ENCODE results near the gene RRP1B. TPM values are rescaled to one million over a fixed set of nuclear protein-coding genes. Genes with fewer than 3 reads are reported as not detected.

RRP1B gene
- total RNA-seq, 4 donors from 2014 or later, result 17.4 to 22.0 (median 20.8) TPM

DNA sequence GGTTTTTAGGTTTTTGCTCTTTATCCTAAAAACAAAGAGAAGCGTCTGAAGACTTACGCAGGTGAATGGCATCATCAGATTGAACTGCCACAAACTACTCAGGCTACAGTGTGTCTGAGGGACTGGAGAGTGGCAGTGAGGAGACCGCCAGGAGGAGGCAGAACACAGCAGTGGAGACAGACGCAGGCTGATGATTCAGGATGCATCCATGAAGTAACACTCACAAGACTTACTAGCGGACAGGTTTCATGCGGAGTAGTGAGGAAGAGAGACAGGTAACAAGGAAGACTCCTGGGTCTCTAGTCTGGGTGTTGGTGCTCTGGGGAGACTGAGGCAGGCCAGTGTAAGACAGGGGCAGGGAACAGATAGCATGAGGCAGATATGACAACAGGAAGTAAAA, 5.7 kb upstream of the RRP1B start:
- Histone ChIP-seq H3K9me3 (no peaks in the 10 kb centered on the region), H3K27ac (replicated peaks in 1 of 4) (no peak overlapping the region), H3K36me3 (no peaks in the 10 kb centered on the region), H3K27me3 (no peaks in the 10 kb centered on the region), H3K4me3 (no peak overlapping the region), H3K4me1 (peaks cover 1 to 11% (median 4%) of the 10 kb centered on the region in 4 donors)
- no peak for DNase-seq (ENCODE audit: extremely low spot score)
- 96% methylated on average over 6 of the region's 6 CpGs for WGBS
- TF ChIP-seq POLR2A (IDR thresholded peaks at IDR 0.05; ENCODE audit: low read depth), result no peak
- TF ChIP-seq EP300 (IDR thresholded peaks at IDR 0.05), result no peak
- TF ChIP-seq POLR2AphosphoS5 (IDR thresholded peaks at IDR 0.05), result no peak
- TF ChIP-seq, protein P1, sequence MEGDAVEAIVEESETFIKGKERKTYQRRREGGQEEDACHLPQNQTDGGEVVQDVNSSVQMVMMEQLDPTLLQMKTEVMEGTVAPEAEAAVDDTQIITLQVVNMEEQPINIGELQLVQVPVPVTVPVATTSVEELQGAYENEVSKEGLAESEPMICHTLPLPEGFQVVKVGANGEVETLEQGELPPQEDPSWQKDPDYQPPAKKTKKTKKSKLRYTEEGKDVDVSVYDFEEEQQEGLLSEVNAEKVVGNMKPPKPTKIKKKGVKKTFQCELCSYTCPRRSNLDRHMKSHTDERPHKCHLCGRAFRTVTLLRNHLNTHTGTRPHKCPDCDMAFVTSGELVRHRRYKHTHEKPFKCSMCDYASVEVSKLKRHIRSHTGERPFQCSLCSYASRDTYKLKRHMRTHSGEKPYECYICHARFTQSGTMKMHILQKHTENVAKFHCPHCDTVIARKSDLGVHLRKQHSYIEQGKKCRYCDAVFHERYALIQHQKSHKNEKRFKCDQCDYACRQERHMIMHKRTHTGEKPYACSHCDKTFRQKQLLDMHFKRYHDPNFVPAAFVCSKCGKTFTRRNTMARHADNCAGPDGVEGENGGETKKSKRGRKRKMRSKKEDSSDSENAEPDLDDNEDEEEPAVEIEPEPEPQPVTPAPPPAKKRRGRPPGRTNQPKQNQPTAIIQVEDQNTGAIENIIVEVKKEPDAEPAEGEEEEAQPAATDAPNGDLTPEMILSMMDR (IDR thresholded peaks at IDR 0.05), result no peak
- intact Hi-C loops (cut with DNase I), result no loop called here

DNA sequence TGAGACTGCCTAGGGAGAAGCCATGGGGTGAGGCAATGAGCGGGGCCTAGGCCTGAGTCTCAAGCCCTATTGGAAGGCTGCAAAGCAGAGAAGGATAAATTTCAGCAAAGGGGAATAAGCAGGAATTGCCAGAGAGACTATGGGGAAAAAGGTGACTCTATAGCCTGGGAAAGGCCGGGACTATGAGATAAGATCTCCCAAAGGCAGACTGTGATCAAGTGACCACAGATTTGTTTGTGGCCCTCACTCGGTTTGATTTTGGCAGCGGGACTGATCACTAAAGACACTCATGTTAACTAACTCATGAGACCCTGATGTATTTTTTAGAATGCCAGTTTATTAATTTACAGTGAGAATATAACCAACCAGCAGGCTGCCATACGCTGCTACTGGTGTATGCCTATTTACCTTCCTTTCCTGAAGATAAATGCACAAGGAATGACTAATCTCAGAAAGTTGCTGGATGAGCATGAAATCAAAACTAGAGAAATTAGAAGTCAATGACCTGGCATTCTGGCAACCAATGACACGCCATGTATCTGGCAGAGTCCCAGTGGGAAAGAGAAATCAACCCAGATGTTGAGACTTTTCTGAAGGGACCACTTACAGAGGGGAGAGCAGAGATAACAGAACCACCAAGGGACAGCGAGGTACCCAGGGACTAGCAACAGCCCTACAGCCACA, 4.4 kb upstream of the RRP1B start:
- TF ChIP-seq, protein P1 (IDR thresholded peaks at IDR 0.05), result no peak
- TF ChIP-seq POLR2A (IDR thresholded peaks at IDR 0.05; ENCODE audit: low read depth) (no peak), EP300 (IDR thresholded peaks at IDR 0.05) (no peak), POLR2AphosphoS5 (IDR thresholded peaks at IDR 0.05) (no peak)
- no peak for DNase-seq (ENCODE audit: extremely low spot score)
- Histone ChIP-seq H3K27me3 (no peaks in the 10 kb centered on the region), H3K4me1 (peaks cover 7 to 18% (median 12%) of the 10 kb centered on the region in 4 donors), H3K36me3 (no peaks in the 10 kb centered on the region), H3K27ac (replicated peaks in 1 of 4) (no peak overlapping the region), H3K4me3 (no peak overlapping the region), H3K9me3 (no peaks in the 10 kb centered on the region)
- 85% methylated on average over 7 of the region's 7 CpGs for WGBS
- intact Hi-C loops (cut with DNase I), result no loop called here

DNA sequence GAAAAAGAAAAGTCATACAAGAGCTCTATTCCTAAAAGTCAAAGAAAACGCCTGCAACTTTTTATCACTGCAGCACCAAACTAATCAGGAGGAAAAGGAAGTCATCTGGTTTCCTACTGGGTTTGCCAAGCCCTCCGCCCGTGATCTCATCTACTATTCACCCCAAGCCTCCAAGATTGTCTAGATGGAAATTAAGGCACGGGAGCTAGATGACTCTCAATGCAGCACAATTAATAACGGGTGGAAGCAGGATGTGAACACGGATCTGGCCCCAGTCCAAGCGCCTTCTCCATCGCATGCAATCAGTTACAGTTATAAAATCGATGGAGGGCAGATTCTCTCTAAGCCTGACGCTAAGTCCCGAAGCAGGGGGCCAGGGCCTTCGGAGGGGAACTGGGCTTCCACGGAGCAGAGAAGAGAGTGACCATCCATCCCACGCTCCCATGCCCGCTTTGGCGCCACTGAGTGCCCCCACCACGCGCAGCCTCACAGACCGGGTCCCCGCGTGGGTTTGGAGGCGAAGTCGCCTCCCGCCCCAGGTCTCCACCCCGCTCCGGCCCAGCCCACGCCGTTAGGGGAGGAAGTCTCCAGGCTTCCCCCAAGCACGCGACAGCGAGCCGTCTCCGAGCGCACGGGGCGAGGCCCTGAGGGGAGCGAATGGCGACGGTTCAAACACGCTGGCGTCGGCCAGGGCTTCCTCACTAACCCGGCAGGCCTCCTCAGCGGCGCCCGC, 1.8 kb upstream of the RRP1B start:
- Histone ChIP-seq H3K27ac (replicated peaks in 1 of 4) (no peak overlapping the region), H3K9me3 (no peaks in the 10 kb centered on the region), H3K36me3 (peaks cover 0 to 10% (median 3%) of the 10 kb centered on the region in 4 donors), H3K4me1 (peaks cover 19 to 39% (median 33%) of the 10 kb centered on the region in 4 donors), H3K4me3 (no peak overlapping the region), H3K27me3 (no peaks in the 10 kb centered on the region)
- intact Hi-C loops (cut with DNase I), result no loop called here
- no peak for DNase-seq (ENCODE audit: extremely low spot score)
- TF ChIP-seq POLR2A (IDR thresholded peaks at IDR 0.05; ENCODE audit: low read depth), result no peak
- no peak for TF ChIP-seq POLR2AphosphoS5 (IDR thresholded peaks at IDR 0.05)
- TF ChIP-seq, protein P1 (IDR thresholded peaks at IDR 0.05), result no peak
- no peak for TF ChIP-seq EP300 (IDR thresholded peaks at IDR 0.05)
- WGBS, result 80% methylated on average over 18 of the region's 46 CpGs

DNA sequence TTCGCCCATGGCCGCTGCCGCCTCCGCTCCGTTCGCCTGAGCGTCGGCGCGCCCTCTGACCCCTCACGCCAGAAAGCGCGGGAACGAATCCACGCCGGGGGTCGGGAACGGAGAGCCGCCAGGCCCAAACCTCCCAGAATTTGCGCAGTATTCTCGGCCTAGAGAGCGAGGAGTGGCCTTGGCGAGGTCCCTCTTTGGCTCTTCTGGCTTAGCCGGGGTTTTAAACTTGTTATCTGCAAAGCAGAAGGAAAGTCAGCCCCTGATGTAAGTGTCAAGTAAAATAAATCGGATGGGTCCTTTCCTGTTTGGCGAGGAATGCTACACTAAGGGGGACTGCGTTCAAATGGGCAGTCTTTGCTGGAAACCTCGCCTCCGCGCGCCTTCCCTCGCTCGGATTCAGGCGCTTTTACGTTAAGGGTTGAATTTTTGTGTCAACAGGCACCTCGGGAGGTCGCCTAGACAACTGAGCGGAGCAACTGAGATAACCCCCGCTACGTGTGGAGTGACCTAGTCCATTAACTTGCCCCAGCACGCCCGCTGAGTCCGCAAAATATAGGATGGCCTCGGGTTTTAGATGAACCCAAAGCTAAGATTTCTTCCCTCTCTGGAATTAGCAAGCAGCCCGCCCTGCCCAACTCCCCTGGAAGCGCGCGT, 1.1 kb upstream of the RRP1B start:
- peak overlapping the region in 1 of 4 donors; percentile 98 for H3K4me3 ChIP-seq
- TF ChIP-seq, protein P1 (IDR thresholded peaks at IDR 0.05), result no peak
- no peak for TF ChIP-seq EP300 (IDR thresholded peaks at IDR 0.05)
- TF ChIP-seq POLR2AphosphoS5 (IDR thresholded peaks at IDR 0.05), result no peak
- TF ChIP-seq POLR2A (IDR thresholded peaks at IDR 0.05; ENCODE audit: low read depth), result no peak
- H3K4me1 ChIP-seq, result peaks cover 19 to 39% (median 33%) of the 10 kb centered on the region in 4 donors
- intact Hi-C loops (cut with DNase I), result no loop called here
- H3K27ac ChIP-seq (replicated peaks in 1 of 4), result no peak overlapping the region
- H3K27me3 ChIP-seq, result no peaks in the 10 kb centered on the region
- DNase-seq (ENCODE audit: extremely low spot score), result no peak
- WGBS, result 96% methylated on average over 36 of the region's 48 CpGs
- no peaks in the 10 kb centered on the region for H3K9me3 ChIP-seq
- H3K36me3 ChIP-seq, result peaks cover 0 to 13% (median 6%) of the 10 kb centered on the region in 4 donors
